Thyroid gland (tissue), 4 donors: ENCODE measurements around the gene FASTKD1. TPM values are rescaled to one million over a fixed set of nuclear protein-coding genes. Genes with fewer than 3 reads are reported as not detected.
"Not testable (repeated sequence)": the region's sequence is repeated elsewhere in the genome, so short reads cannot be mapped to it uniquely, and the experiment has no call there.

Experiments
- DNase-seq, 2 donors: peaks; one replicate each; pipeline ENCODE4 v3.0.0-alpha.2; 2019
- H3K27ac ChIP-seq, 3 donors: fragments of 200-600 bp; sonication (generic); 1 replicate in 2 of 3; 2 replicates in 1 of 3; pipeline ENCODE4 v1.5.1; 2016 to 2019; ENCODE audit warnings: mild to moderate bottlenecking in 1 of 3, moderate library complexity in 1 of 3
- H3K27me3 ChIP-seq: fragments of 200-600 bp; sonication (generic); one replicate; pipeline ENCODE4 v1.5.1; 2019
- H3K36me3 ChIP-seq, 2 donors: fragments of 200-600 bp; sonication (generic); one replicate each; pipeline ENCODE4 v1.5.1; 2016 to 2019
- H3K4me1 ChIP-seq, 2 donors: fragments of 200-600 bp; sonication (generic); one replicate each; pipeline ENCODE4 v1.5.1; 2017 to 2019
- H3K4me3 ChIP-seq, 3 donors: fragments of 200-600 bp; sonication (generic); replicated peaks in 1 of 3; 1 replicate in 2 of 3; 2 replicates in 1 of 3; pipeline ENCODE4 v1.5.1; 2016; ENCODE audit warnings: mild to moderate bottlenecking in 1 of 3
- H3K9me3 ChIP-seq: fragments of 200-600 bp; sonication (generic); one replicate; pipeline ENCODE4 v1.5.1; 2017
- POLR2A ChIP-seq, 2 donors: fragments of 450-650 bp; IDR thresholded peaks; one replicate each; pipeline ENCODE4 v1.6.1; 2017; ENCODE audit warnings: antibody characterized with exemption in 2 of 2, mild to moderate bottlenecking in 2 of 2, moderate library complexity in 1 of 2
- WGBS, 2 donors: methylation state at CpG; one replicate each; pipeline ENCODE4 v1.1.5; 2017; 5-methylcytosine and 5-hydroxymethylcytosine counted together
- intact Hi-C: fragments of 100-400 bp; cut with DNase I; formaldehyde crosslinking; loops from one replicate; pipeline ENCODE4 v1.15.1; 2023
- total RNA-seq, 4 donors: library from RNA; depleted of rRNA; stranded (reverse); fragments of >200 nt; gene quantifications; one replicate each; pipeline ENCODE4 v1.2.3, GENCODE V29; 2016
- TF ChIP-seq, protein P1 (sequence below), 6 experiments: fragments of 200-600 bp in 3 of 6; fragments of 450-650 bp in 3 of 6; sonication (generic) in 3 of 6; IDR thresholded peaks; one replicate each; pipeline ENCODE4 v1.5.1; 2016 to 2019; ENCODE audit warnings: antibody characterized with exemption in 6 of 6, mild to moderate bottlenecking in 2 of 6, inconsistent platforms in 1 of 6, moderate library complexity in 1 of 6

The FASTKD1 gene
- total RNA-seq, 4 donors from 2014 or later, result 32.8 to 45.3 (median 34.3) TPM

DNA sequence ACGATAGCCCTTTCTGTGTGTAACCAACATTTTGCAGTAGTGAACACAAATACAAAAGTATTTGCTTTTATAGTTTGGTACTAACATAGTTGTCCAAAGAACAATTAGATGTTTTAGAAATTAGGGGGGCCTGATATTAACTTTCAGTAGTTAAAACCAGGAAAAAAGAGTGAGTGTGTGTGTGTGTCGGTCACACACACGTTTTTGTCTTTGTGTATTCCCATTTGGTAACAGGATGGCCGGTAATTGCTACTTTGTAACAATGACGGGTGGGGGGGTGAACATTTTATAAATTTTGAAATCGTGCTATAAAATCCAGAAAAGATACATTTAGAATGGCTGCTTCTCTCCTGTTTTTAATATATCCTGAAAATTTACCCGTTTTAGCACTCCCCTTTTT lies 12.0 kb upstream of the FASTKD1 start:
- intact Hi-C loops, result no loop called here
- peak overlapping the region in 2 of 3 donors; percentile 98 to 99 for H3K27ac ChIP-seq

DNA sequence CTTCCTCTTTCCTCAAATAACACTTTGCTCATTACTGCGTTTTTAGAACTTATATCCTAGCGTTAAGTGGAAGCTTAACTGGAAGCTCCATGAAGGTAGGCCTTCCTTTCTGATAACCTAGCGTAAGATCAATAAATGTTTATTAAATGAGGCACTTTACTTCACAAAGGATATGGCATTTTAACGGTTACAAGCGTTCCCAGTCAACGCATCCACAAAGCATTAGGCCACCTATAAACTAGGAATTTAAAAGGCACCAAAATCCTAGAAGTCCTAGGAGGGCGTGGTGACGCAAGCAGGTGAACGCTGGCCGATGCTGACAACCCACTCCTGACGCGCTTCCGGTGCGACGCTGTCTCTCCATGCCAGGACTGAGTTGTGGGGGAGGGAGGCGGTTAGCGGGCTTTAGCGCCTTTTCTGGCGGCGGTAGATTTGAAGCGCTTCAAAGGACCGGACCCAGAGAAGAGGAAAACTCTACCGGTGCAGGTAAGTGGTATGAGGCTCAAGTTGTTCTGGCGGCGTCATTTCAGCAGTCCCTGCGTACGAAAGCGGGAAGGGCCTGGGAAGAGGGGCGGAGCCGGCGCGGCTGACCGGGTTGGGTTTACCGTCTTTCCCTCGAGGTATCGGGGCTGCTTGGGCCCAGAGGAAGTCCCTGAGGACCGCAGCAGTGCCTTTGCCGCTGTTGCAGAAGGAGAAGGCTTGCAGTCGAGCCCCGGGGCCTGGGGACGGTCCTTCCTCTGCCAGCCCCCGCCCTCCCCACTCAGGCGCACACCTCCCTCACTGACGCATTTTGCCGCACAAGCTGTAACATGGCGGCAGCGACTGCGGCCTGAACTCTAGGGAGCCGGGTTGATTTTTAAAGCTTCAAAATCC lies 10.6 kb upstream of the FASTKD1 start, which contains the start of gene PPIG:
PPIG (plus strand) TSS at position 347 of the 873 bp plus-strand sequence. CDS start 19,691 bp downstream, outside the sequence.
- peaks cover 14 to 19% of the 10 kb centered on the region in 2 donors for H3K4me1 ChIP-seq
- H3K4me3 ChIP-seq, result peak within 1 kb of the TSS; percentile 77 to 92 (median 86)
- TF ChIP-seq, protein P1, sequence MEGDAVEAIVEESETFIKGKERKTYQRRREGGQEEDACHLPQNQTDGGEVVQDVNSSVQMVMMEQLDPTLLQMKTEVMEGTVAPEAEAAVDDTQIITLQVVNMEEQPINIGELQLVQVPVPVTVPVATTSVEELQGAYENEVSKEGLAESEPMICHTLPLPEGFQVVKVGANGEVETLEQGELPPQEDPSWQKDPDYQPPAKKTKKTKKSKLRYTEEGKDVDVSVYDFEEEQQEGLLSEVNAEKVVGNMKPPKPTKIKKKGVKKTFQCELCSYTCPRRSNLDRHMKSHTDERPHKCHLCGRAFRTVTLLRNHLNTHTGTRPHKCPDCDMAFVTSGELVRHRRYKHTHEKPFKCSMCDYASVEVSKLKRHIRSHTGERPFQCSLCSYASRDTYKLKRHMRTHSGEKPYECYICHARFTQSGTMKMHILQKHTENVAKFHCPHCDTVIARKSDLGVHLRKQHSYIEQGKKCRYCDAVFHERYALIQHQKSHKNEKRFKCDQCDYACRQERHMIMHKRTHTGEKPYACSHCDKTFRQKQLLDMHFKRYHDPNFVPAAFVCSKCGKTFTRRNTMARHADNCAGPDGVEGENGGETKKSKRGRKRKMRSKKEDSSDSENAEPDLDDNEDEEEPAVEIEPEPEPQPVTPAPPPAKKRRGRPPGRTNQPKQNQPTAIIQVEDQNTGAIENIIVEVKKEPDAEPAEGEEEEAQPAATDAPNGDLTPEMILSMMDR (IDR thresholded peaks at IDR 0.05), result peak in 1 of 6 experiments; percentile 11
- TF ChIP-seq POLR2A (IDR thresholded peaks at IDR 0.05), result peak in 1 of 2 donors; percentile 68
- H3K27me3 ChIP-seq, result no peaks in the 10 kb centered on the region
- intact Hi-C loops, result no loop called here
- H3K27ac ChIP-seq, result peak within 1 kb of the TSS; percentile 97 to 99 (median 98)
- DNase-seq, result peak; percentile 90 to 92
- 6 to 11% methylated on average over 26 to 46 of the region's 49 CpGs for WGBS, 2 donors
- H3K36me3 ChIP-seq, result no peaks in the 10 kb centered on the region
- no peaks in the 10 kb centered on the region for H3K9me3 ChIP-seq

More for the DNA sequence above, 12.0 kb upstream of the FASTKD1 start:
- WGBS, 2 donors, result 16 to 23% methylated on average over 7 of the region's 7 CpGs
- Histone ChIP-seq H3K9me3 (no peaks in the 10 kb centered on the region), H3K4me1 (peaks cover 14 to 19% of the 10 kb centered on the region in 2 donors), H3K4me3 (peak overlapping the region; percentile 77 to 92 (median 86)), H3K27me3 (no peaks in the 10 kb centered on the region), H3K36me3 (no peaks in the 10 kb centered on the region)
- no peak for DNase-seq
- TF ChIP-seq, protein P1 (IDR thresholded peaks at IDR 0.05), result no peak
- TF ChIP-seq POLR2A (IDR thresholded peaks at IDR 0.05), result no peak

DNA sequence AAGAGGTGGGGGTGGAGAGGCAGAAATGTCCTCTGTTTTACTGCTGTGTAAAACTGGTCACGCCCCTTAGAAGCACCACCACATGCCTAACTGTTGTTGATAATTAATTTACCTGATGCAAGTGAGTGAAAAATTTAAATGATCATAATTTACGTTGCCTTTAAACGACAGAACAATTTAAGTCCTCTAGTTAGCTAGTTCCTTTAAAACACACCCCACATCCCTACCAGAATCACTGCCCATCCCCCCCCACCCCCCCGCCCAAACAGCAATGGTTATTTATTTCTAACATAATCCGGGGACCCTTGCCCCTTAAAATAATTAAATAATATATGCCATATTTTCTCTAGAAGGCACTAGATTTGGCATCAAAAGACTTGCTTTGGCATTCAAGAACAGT lies 9.9 kb upstream of the FASTKD1 start:
- H3K4me1 ChIP-seq, result peaks cover 14 to 19% of the 10 kb centered on the region in 2 donors
- peak overlapping the region in 1 of 3 donors; percentile 86 for H3K4me3 ChIP-seq
- TF ChIP-seq POLR2A (IDR thresholded peaks at IDR 0.05), result no peak
- TF ChIP-seq, protein P1 (IDR thresholded peaks at IDR 0.05), result no peak
- no peaks in the 10 kb centered on the region for H3K27me3 ChIP-seq
- peak overlapping the region in 1 of 3 donors; percentile 97 for H3K27ac ChIP-seq
- H3K9me3 ChIP-seq, result no peaks in the 10 kb centered on the region
- H3K36me3 ChIP-seq, result no peaks in the 10 kb centered on the region
- WGBS, 2 donors, result 94% methylated on average over 5 of the region's 5 CpGs
- no peak for DNase-seq
- intact Hi-C loops, result no loop called here

DNA sequence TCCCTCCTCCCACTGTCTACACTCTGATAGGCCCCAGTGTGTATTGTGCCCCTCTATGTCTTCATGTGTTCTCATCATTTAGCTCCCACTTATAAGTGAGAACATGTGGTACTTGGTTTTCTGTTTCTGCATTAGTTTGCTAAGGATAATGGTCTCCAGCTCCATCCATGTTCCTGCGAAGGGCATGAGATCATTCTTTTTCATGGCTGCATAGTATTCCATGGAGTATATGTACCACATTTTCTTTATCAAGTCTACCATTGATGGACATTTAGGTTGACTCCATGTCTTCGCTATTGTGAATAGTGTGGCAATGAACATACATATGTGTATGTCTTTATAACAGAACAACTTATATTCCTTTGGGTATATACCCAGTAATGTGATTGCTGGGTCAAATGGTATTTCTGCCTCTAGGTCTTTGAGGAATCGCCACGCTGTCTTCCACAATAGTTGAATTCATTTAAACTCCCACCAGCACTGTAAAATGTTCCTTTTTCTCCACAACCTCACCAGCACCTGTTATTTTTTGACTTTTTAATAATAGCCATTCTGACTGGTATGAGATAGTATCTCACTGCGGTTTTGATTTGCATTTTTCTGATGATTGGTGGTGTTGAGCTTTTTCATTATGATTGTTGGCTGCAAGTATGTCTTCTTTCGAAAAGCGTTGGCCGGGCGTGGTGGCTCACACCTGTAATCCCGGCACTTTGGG lies 9.0 kb upstream of the FASTKD1 start:
- H3K9me3 ChIP-seq, H3K27ac ChIP-seq, H3K4me3 ChIP-seq, H3K27me3 ChIP-seq, H3K36me3 ChIP-seq, DNase-seq, intact Hi-C loops: not testable (repeated sequence)
- H3K4me1 ChIP-seq, result peaks cover 14 to 19% of the 10 kb centered on the region in 2 donors
- 97 to 98% methylated on average over 10 of the region's 10 CpGs for WGBS, 2 donors

DNA sequence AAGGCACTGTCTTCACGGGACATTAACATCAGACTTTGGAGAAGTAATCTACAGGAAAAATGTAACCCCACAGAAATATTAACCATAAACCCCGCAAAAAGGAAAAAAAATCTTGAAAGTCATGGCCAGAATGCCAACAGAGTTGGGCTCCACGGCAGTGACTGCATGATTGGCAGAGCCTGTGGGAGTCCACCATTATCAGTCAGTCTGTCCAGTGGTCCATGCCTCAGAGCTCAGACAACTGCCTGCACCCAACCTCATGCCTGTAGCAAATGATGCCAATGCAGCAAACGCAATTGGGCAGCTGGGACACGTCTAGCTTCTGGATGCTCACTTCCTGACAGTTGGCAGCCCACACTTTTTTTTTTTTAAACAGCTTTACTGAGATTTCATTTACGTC lies 5.4 kb upstream of the FASTKD1 start:
- H3K27me3 ChIP-seq, result no peaks in the 10 kb centered on the region
- TF ChIP-seq POLR2A (IDR thresholded peaks at IDR 0.05), result no peak
- TF ChIP-seq, protein P1 (IDR thresholded peaks at IDR 0.05), result no peak
- DNase-seq, result no peak
- H3K4me1 ChIP-seq, result peaks cover 0 to 6% of the 10 kb centered on the region in 2 donors
- no peaks in the 10 kb centered on the region for H3K9me3 ChIP-seq
- intact Hi-C loops, result no loop called here
- no peak overlapping the region for H3K4me3 ChIP-seq
- H3K36me3 ChIP-seq, result no peaks in the 10 kb centered on the region
- no peak overlapping the region for H3K27ac ChIP-seq
- WGBS, 2 donors, result 68 to 77% methylated on average over 6 of the region's 6 CpGs

DNA sequence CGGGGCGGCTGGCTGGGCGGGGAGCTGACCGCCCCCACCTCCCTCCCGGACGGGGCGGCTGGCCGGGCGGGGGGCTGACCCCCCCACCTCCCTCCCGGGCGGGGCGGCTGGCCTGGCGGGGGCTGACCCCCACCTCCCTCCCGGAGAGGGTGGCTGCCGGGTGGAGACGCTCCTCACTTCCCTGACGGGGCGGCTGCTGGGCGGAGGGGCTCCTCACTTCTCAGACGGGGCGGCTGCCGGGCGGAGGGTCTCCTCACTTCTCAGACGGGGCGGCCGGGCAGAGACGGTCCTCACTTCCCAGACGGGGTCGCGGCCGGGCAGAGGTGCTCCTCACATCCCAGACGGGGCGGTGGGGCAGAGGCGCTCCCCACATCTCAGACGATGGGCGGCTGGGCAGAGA lies 1.6 kb upstream of the FASTKD1 start:
- intact Hi-C loops, DNase-seq: not testable (repeated sequence)

DNA sequence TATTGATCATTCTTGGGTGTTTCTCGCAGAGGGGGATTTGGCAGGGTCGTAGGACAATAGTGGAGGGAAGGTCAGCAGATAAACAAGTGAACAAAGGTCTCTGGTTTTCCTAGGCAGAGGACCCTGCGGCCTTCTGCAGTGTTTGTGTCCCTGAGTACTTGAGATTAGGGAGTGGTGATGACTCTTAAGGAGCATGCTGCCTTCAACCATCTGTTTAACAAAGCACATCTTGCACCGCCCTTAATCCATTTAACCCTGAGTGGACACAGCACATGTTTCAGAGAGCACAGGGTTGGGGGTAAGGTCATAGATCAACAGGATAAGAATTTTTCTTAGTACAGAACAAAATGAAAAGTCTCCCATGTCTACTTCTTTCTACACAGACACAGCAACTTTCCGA lies 874 bp upstream of the FASTKD1 start:
- H3K27ac ChIP-seq, DNase-seq, H3K4me3 ChIP-seq, H3K9me3 ChIP-seq, intact Hi-C loops, H3K27me3 ChIP-seq, H3K36me3 ChIP-seq, H3K4me1 ChIP-seq: not testable (repeated sequence)
- 73 to 75% methylated on average over 5 of the region's 5 CpGs for WGBS, 2 donors

More for the DNA sequence above, 1.6 kb upstream of the FASTKD1 start:
- not testable (repeated sequence) for H3K4me3 ChIP-seq, H3K36me3 ChIP-seq, H3K4me1 ChIP-seq, H3K27ac ChIP-seq, H3K27me3 ChIP-seq, H3K9me3 ChIP-seq
- WGBS, 2 donors, result no CpG with 5 or more reads among the region's 36 CpGs
